ENCODE results near the gene FAM210A.

- TF ChIP-seq POLR2AphosphoS5 (IDR thresholded peaks at IDR 0.05; ENCODE audit: low read depth, low read length), result no peak
- TF ChIP-seq POLR2A (IDR thresholded peaks at IDR 0.05; ENCODE audit: borderline replicate concordance, extremely low read depth, insufficient read depth, insufficient read length), result no peak
- no peak for TF ChIP-seq CTCF (IDR thresholded peaks at IDR 0.05 in 2 of 3, conservative IDR thresholded peaks at IDR 0.05 in 1 of 3; ENCODE audit: borderline replicate concordance in 1 of 3, insufficient read depth in 1 of 3, low read depth in 2 of 3, low read length in 2 of 3)
- TF ChIP-seq EZH2phosphoT487 (IDR thresholded peaks at IDR 0.05; ENCODE audit: borderline replicate concordance), result no peak
- TF ChIP-seq REST (IDR thresholded peaks at IDR 0.05; ENCODE audit: low read depth), result no peak
- TF ChIP-seq MAX (IDR thresholded peaks at IDR 0.05), result no peak
- no peak for TF ChIP-seq ZNF274 (IDR thresholded peaks at IDR 0.05; ENCODE audit: low read depth, low read length)
- TF ChIP-seq EZH2 (IDR thresholded peaks at IDR 0.05), result no peak
- TF ChIP-seq FOSL1 (IDR thresholded peaks at IDR 0.05; ENCODE audit: low read depth), result no peak
- no peak for TF ChIP-seq TCF7L2 (IDR thresholded peaks at IDR 0.05; ENCODE audit: borderline replicate concordance, extremely low read depth, insufficient read depth, insufficient read length)
- no peak for TF ChIP-seq JUND (IDR thresholded peaks at IDR 0.05)
- no peak for TF ChIP-seq SRF (IDR thresholded peaks at IDR 0.05; ENCODE audit: low read depth)
These were observed 65.8 kb downstream of the FAM210A start for GRCh38 chr18:13660510-13660909.

Measured in HCT116 (cell line).